AG09309 (cell line): ENCODE data around the gene WDR37.

Source experiments
- DNase-seq: peaks from one replicate; pipeline ENCODE4 v3.0.0-alpha.2; 2010; ENCODE audit warnings: low read depth
- H3K4me3 ChIP-seq: 2 replicates; pipeline ENCODE4 v1.5.1; 2011; ENCODE audit warnings: mild to moderate bottlenecking, low read depth, low read length, moderate library complexity; ENCODE audit not compliant: control insufficient read depth
- TF ChIP-seq, protein P1 (sequence below): IDR thresholded peaks from 2 replicates; pipeline ENCODE4 v1.5.1; 2011; ENCODE audit warnings: mild to moderate bottlenecking, low read depth, low read length, inconsistent platforms; ENCODE audit not compliant: insufficient read depth, control insufficient read depth; ENCODE audit errors: missing control alignments

Gene WDR37

DNA sequence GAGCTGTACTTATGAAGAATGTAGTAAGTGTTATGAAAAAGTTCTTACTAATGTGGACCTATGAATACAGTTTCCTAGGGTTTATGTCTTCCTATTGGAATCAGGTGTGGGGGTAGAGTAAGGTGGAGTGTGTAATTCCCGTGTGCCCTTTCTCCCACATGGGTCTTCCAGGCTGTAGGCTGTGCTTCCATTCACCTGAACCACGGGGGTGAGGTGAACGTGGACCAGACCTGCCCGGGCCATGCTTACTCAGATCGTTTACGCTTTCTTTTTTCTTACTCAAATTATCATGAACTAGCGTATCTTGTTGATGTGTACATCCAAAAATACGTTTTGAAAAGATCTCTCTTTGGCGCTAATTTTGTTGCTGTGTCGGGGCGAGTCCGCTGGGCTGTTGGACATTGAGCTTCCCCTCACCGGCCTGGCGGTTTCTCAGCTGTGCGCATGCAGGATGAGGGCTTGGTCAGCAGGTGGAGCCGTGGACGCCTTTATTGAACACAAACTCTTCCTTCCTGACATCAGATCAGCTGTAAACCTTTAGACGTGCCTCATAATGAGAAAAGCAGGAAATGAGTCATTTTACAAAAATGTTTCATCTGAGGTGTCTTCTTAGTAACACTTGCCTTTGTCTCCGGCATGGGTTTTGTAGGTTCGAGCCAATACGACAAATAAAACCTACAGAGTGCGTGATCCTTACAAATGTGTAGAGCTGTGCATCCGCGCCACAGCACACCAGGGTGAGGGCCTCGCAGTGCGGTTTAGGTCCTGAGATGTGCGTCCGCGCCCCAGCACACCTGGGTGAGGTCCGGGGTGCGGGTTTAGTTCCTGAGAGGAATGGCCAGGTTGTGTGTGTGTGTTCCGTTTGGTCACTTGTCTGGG, 53.8 kb downstream of the WDR37 start:
- peak; percentile 4 for DNase-seq
- no peak overlapping the region for H3K4me3 ChIP-seq
- TF ChIP-seq, protein P1, sequence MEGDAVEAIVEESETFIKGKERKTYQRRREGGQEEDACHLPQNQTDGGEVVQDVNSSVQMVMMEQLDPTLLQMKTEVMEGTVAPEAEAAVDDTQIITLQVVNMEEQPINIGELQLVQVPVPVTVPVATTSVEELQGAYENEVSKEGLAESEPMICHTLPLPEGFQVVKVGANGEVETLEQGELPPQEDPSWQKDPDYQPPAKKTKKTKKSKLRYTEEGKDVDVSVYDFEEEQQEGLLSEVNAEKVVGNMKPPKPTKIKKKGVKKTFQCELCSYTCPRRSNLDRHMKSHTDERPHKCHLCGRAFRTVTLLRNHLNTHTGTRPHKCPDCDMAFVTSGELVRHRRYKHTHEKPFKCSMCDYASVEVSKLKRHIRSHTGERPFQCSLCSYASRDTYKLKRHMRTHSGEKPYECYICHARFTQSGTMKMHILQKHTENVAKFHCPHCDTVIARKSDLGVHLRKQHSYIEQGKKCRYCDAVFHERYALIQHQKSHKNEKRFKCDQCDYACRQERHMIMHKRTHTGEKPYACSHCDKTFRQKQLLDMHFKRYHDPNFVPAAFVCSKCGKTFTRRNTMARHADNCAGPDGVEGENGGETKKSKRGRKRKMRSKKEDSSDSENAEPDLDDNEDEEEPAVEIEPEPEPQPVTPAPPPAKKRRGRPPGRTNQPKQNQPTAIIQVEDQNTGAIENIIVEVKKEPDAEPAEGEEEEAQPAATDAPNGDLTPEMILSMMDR, result peak; percentile 60

DNA sequence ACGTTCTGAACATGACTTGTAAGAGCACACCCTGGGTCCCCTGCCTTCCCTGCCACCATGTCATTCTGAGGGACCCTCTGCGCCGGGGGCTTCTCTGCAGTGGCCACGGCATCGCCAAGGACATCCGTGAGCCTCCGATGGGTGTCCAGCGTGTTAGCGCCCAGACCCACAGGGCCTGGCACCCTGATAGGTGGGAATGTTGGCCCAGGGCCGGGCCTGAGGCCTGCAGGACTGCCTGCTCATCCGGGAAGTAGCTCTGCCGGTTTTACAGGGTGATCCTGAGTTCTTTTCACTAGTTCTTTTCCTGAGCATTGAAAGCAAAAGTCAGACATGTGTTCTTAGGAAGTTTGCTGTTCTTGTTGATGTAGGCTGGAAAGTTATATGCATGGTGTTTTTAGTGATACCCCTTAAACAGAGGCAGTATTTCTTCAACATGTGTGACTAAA, 54.5 kb downstream of the WDR37 start:
- H3K4me3 ChIP-seq, result no peak overlapping the region
- DNase-seq, result no peak
- TF ChIP-seq, protein P1, result no peak

DNA sequence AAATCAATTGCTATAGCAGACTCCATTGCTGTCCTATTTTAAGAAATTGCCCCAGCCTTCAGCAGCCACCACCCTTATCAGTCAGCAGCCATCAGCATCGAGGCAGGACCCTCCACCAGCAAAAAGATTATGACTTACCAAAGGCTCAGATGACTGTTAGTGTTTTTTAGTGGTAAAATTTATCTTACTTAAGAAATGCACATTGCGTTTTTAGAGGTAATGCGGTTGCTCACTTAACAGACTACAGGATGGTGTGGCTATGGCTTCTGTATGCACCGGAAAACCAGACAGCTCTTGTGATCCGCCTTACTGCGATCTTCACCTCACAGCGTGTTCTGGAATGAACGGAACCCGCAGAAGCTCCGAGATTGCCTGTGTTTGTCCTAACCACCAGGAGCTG, 58.1 kb downstream of the WDR37 start:
- TF ChIP-seq, protein P1, result no peak
- no peak for DNase-seq
- H3K4me3 ChIP-seq, result no peak overlapping the region

DNA sequence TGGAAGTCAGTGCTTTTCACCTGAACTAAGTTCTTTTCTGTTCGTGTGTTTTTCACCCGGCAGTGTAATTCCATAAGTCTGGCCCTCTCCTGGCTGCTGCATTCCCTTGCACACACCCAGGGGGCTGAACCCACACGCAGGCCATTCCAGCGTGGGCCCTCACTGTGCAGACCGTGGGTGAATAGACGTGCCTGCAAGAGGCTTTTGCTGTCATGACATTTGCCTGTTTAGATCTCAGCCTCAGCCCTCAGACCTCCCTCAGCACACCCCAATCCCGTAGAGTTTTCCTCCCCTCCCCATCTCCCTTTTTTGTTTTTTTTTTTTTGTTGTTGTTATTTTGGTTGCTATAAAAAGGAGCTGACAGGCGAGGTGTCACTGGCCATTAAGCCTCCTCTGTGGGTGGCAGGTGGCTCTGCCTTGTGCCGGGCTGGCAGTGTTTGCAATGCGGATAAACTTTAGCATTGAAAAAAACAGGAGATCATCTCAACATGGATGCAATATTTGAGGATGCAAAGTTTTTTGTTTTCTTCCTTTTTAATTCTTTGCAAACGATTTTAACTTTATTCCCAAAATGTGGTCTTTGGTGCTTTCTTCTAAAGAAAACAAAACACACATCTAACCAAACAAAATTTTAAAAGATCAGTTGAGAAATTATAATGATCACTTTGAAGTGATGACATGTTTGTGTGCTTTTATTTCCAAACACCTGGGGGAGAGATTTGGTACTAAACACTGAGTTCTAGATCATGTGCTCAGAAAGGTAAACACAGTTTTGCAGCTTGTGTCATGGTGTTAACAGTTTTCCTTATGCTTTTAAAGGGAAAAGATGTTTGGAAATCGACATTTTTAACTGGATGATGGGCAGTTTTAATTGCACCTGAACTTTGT, 58.8 kb downstream of the WDR37 start:
- no peak overlapping the region for H3K4me3 ChIP-seq
- no peak for DNase-seq
- TF ChIP-seq, protein P1, result no peak

DNA sequence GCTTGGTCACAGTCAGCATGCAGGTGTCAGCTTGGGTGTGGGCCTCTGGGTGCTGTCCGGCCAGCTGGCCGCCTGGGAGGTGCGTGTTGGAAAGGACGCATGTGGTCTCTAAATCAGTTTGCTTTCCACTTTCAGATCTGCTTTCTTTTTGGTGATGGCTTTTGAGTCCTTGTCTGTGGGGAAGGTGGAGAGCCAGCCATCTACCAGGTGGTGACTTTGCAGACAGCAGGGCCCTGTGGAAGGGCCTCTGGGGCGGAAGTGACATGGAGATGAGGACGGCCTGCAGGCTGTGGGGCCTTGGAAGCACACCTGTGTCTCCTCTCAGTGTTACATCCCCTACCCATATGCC, 59.4 kb downstream of the WDR37 start:
- no peak for DNase-seq
- H3K4me3 ChIP-seq, result no peak overlapping the region
- TF ChIP-seq, protein P1, result no peak

DNA sequence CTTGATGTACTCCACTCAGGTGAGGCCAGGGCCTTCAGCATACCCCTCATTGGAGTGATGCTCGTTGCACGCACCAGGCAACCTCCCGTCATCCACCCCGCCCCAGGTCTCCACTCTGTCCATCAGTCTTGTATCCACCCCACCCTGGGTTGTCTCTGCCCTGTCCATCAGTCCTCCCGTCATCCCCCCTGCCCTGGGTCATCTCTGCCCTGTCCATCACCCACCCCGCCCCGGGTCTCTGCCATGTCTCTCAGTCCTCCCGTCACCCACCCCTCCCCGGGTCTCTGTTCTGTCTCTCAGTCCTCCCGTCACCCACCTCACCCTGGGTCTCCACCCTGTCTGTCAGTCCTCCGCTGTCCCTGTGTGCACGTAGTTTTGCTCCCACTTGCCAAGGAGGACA, 59.9 kb downstream of the WDR37 start:
- H3K4me3 ChIP-seq, result no peak overlapping the region
- DNase-seq, result no peak
- TF ChIP-seq, protein P1, result no peak
